NCI-H2196 treated with DMSO at 0.1 percent for 48 hours (cell line): ENCODE data around the gene LRRC8D.

Experiments used
- DNase-seq: peaks from one replicate; lab custom pipeline; 2025; ENCODE audit not compliant: unreplicated experiment; lab: John Stamatoyannopoulos, UW

The LRRC8D gene

GRCh38 chr1:89934461-89934860 lies 113.6 kb downstream of the LRRC8D start:
- no peak for DNase-seq

- no peak for DNase-seq
Measured at GRCh38 chr1:89935235-89935634, 114.4 kb downstream of the LRRC8D start.

GRCh38 chr1:89936694-89937093 lies 115.9 kb downstream of the LRRC8D start:
- DNase-seq, result no peak

- no peak for DNase-seq
Measured at GRCh38 chr1:89938171-89939055, 117.6 kb downstream of the LRRC8D start.

GRCh38 chr1:89939059-89939570 lies 118.3 kb downstream of the LRRC8D start:
- no peak for DNase-seq

- no peak for DNase-seq
Measured at GRCh38 chr1:89939693-89940438, 119.0 kb downstream of the LRRC8D start.

- no peak for DNase-seq
Measured at GRCh38 chr1:89941110-89941766, 120.4 kb downstream of the LRRC8D start.

- DNase-seq, result no peak
Measured at GRCh38 chr1:89942014-89942413, 121.2 kb downstream of the LRRC8D start.

GRCh38 chr1:89942825-89943658 lies 122.2 kb downstream of the LRRC8D start:
- DNase-seq, result no peak

- no peak for DNase-seq
Measured at GRCh38 chr1:89943846-89944781, 123.3 kb downstream of the LRRC8D start.

GRCh38 chr1:89945852-89946476 lies 125.1 kb downstream of the LRRC8D start:
- no peak for DNase-seq

GRCh38 chr1:89946532-89946931 lies 125.7 kb downstream of the LRRC8D start:
- no peak for DNase-seq

- no peak for DNase-seq
Measured at GRCh38 chr1:89948722-89949345, 128.0 kb downstream of the LRRC8D start.

- DNase-seq, result no peak
Measured at GRCh38 chr1:89949991-89950624, 129.3 kb downstream of the LRRC8D start.

GRCh38 chr1:89950703-89951102 lies 129.9 kb downstream of the LRRC8D start:
- no peak for DNase-seq

- DNase-seq, result no peak
Measured at GRCh38 chr1:89951766-89952604, 131.2 kb downstream of the LRRC8D start.

- no peak for DNase-seq
Measured at GRCh38 chr1:89952605-89953130, 131.8 kb downstream of the LRRC8D start.
